Measurements from ENCODE around the gene SPARCL1.

Gene SPARCL1

DNA sequence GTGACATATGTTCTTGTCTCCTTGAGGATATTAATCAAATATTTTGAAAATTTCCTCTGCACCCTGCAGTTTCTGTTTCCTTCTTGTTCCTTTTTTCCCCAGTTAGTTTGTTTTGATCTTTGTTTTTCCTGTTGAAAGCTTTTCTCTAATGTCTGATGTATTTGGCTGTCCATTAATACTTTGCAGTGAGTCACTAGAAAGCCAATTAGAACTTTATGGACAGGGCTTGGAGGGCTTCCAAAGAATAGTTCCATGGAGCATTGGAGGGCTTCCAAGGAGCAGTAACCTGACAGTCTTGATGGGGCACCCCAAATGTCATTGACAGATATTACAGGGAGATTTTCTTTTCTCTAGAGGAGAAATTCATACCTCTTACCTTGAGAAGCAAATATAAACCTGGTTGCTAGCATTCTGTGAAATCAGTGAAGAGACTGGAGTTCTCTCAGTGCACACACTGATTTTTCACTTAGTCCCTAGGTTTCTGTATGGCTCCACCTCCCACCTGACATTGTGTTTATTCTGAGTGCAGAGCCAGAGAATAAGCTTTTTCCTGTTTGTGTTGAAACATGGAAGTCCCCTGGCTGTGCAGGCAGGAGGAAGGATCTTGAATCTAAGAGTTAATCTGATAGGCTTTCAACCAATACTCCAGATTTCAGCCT, 26.5 kb downstream of the SPARCL1 start:
- H3K9me2 ChIP-seq (replicated peaks; ENCODE audit: control insufficient read depth, low read length) = no peaks in the 10 kb centered on the region
- TF ChIP-seq CTCF (IDR thresholded peaks at IDR 0.05; ENCODE audit: low read depth, low read length, poor library complexity, severe bottlenecking) (no peak), EZH2phosphoT487 (IDR thresholded peaks at IDR 0.05; ENCODE audit: borderline replicate concordance, low read length) (no peak)
- H3K36me3 ChIP-seq (ENCODE audit: control insufficient read depth, low read length) = no peaks in the 10 kb centered on the region

GRCh38 chr4:87500092-87500462, 29.1 kb downstream of the SPARCL1 start:
- Histone ChIP-seq H3K4me1 (ENCODE audit: control insufficient read depth, low read length) (no peaks in the 10 kb centered on the region), H3F3A (ENCODE audit: control insufficient read depth, insufficient read depth) (no peaks in the 10 kb centered on the region), H3K4me2 (ENCODE audit: low read length) (no peak overlapping the region), H3K9me3 (ENCODE audit: control insufficient read depth, insufficient read depth, low read length) (no peaks in the 10 kb centered on the region), H3K4me3 (ENCODE audit: low read length) (no peak overlapping the region), H3K36me3 (ENCODE audit: control insufficient read depth, low read length) (no peaks in the 10 kb centered on the region), H3K9me2 (replicated peaks; ENCODE audit: control insufficient read depth, low read length) (no peaks in the 10 kb centered on the region), H3K79me2 (ENCODE audit: control insufficient read depth, low read length) (no peaks in the 10 kb centered on the region), H4K20me1 (ENCODE audit: control insufficient read depth, insufficient read depth, low read depth, low read length) (no peaks in the 10 kb centered on the region), H3K27me3 (ENCODE audit: control insufficient read depth, low read length) (peaks cover 10% of the 10 kb centered on the region; the same call in 1 of the 2 replicates), H3K27ac (ENCODE audit: low read depth, low read length) (no peak overlapping the region)
- no peak for TF ChIP-seq EZH2phosphoT487 (IDR thresholded peaks at IDR 0.05; ENCODE audit: borderline replicate concordance, low read length)
- TF ChIP-seq CTCF (IDR thresholded peaks at IDR 0.05; ENCODE audit: low read depth, low read length, poor library complexity, severe bottlenecking) = no peak

More for the DNA sequence above, 26.5 kb downstream of the SPARCL1 start:
- no peaks in the 10 kb centered on the region for H3K9me3 ChIP-seq (ENCODE audit: control insufficient read depth, insufficient read depth, low read length)
- H3K79me2 ChIP-seq (ENCODE audit: control insufficient read depth, low read length) = no peaks in the 10 kb centered on the region
- H3K27ac ChIP-seq (ENCODE audit: low read depth, low read length) = no peak overlapping the region
- H3K27me3 ChIP-seq (ENCODE audit: control insufficient read depth, low read length) = peaks cover 10% of the 10 kb centered on the region; the same call in 1 of the 2 replicates
- no peak overlapping the region for H3K4me3 ChIP-seq (ENCODE audit: low read length)
- H4K20me1 ChIP-seq (ENCODE audit: control insufficient read depth, insufficient read depth, low read depth, low read length) = no peaks in the 10 kb centered on the region
- H3K4me1 ChIP-seq (ENCODE audit: control insufficient read depth, low read length) = no peaks in the 10 kb centered on the region
- H3F3A ChIP-seq (ENCODE audit: control insufficient read depth, insufficient read depth) = no peaks in the 10 kb centered on the region
- H3K4me2 ChIP-seq (ENCODE audit: low read length) = no peak overlapping the region

DNA sequence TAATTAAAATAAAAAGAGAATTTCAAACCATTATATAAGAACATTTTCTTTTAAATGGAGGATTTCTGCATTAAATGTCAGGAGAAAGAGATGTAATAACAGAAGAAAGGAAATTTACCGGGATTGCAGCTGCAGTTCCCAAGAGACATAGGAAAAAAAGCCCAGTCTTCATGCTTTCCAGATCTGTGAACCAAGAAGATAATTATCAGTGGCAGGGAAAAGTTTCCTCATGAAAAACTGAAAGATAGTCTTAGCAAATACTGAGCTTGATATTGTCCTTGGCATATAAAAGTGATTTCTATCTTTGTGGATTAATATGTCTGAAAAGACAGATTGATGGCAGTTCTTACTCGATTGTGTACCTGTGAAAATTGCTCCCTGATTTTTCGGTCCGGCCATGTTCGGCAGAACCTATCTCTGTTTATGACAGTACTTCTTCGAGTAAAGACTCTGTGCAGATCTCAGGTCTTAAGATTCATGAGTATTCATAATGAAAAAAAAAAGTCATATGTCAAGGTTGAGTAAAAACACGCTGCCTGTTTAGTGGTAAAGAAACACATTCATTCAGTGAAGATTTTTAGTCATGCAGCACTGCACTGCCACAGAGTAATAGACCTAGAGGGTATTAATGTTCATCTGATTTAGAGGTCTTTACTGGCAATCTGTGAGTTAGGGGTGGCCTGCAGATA, 29.6 kb downstream of the SPARCL1 start:
- Histone ChIP-seq H3K27me3 (ENCODE audit: control insufficient read depth, low read length) (peaks cover 10% of the 10 kb centered on the region; the same call in 1 of the 2 replicates), H3K9me3 (ENCODE audit: control insufficient read depth, insufficient read depth, low read length) (no peaks in the 10 kb centered on the region), H3K79me2 (ENCODE audit: control insufficient read depth, low read length) (no peaks in the 10 kb centered on the region), H3K4me2 (ENCODE audit: low read length) (no peak overlapping the region), H3K4me1 (ENCODE audit: control insufficient read depth, low read length) (no peaks in the 10 kb centered on the region), H3K9me2 (replicated peaks; ENCODE audit: control insufficient read depth, low read length) (no peaks in the 10 kb centered on the region), H3K4me3 (ENCODE audit: low read length) (no peak overlapping the region), H4K20me1 (ENCODE audit: control insufficient read depth, insufficient read depth, low read depth, low read length) (no peaks in the 10 kb centered on the region), H3K27ac (ENCODE audit: low read depth, low read length) (no peak overlapping the region), H3K36me3 (ENCODE audit: control insufficient read depth, low read length) (no peaks in the 10 kb centered on the region), H3F3A (ENCODE audit: control insufficient read depth, insufficient read depth) (no peaks in the 10 kb centered on the region)
- TF ChIP-seq EZH2phosphoT487 (IDR thresholded peaks at IDR 0.05; ENCODE audit: borderline replicate concordance, low read length) (no peak), CTCF (IDR thresholded peaks at IDR 0.05; ENCODE audit: low read depth, low read length, poor library complexity, severe bottlenecking) (no peak)

Data from DOHH2 (cell line).